Bone marrow (tissue), 2 donors: Measurements from ENCODE around the gene FKBP11.

Experiments
- DNase-seq, 2 donors: peaks; one replicate each; lab custom pipeline; 2025; lab: John Stamatoyannopoulos, UW

Gene FKBP11

GRCh38 chr12:48925304-48926011 lies at the start of gene FKBP11:
TSS of gene FKBP11 (minus strand) at chr12:48925492. CDS start at chr12:48925428, 64 bp downstream.
- DNase-seq, result no peak

- no peak for DNase-seq
These were observed 48.8 kb upstream of the FKBP11 start for GRCh38 chr12:48973941-48974673.

- DNase-seq, result no peak
These were observed 48.2 kb upstream of the FKBP11 start for GRCh38 chr12:48973531-48973930.

GRCh38 chr12:48972952-48973483 lies 47.7 kb upstream of the FKBP11 start:
- no peak for DNase-seq

GRCh38 chr12:48972213-48972951 lies 47.1 kb upstream of the FKBP11 start:
- DNase-seq, result no peak

- no peak for DNase-seq
These were observed 45.5 kb upstream of the FKBP11 start for GRCh38 chr12:48970702-48971334.

GRCh38 chr12:48969833-48970701 lies 44.8 kb upstream of the FKBP11 start:
- no peak for DNase-seq

- no peak for DNase-seq
These were observed 44.0 kb upstream of the FKBP11 start for GRCh38 chr12:48969160-48969771.

- no peak for DNase-seq
These were observed 43.2 kb upstream of the FKBP11 start for GRCh38 chr12:48968467-48968866.

- no peak for DNase-seq
These were observed 42.7 kb upstream of the FKBP11 start for GRCh38 chr12:48967991-48968390.

GRCh38 chr12:48966177-48966895 lies 41.0 kb upstream of the FKBP11 start:
- DNase-seq, result no peak

- no peak for DNase-seq
These were observed 40.1 kb upstream of the FKBP11 start for GRCh38 chr12:48965298-48965838.

GRCh38 chr12:48961801-48962200 lies 36.5 kb upstream of the FKBP11 start:
- no peak for DNase-seq

- no peak for DNase-seq
These were observed 36.0 kb upstream of the FKBP11 start for GRCh38 chr12:48961331-48961730.

GRCh38 chr12:48960834-48961233 lies 35.5 kb upstream of the FKBP11 start:
- no peak for DNase-seq

GRCh38 chr12:48958049-48958388 lies 32.7 kb upstream of the FKBP11 start:
- DNase-seq, result no peak

- peak; percentile 68 to 82 for DNase-seq
These were observed 32.1 kb upstream of the FKBP11 start, which contains the start of gene ARF3 for GRCh38 chr12:48957141-48958048. TSS of gene ARF3 (minus strand) at chr12:48957487. CDS start at chr12:48941095, 16,392 bp downstream.

- DNase-seq, result no peak
These were observed 31.2 kb upstream of the FKBP11 start for GRCh38 chr12:48956279-48957140.
